BLaER1 treated with 17β-estradiol and CSF1 and Interleukin-3, amounts not matched to agents 10 nM and 100 nM (cell line): Measurements from ENCODE around the gene KCNE1.

Source experiments
- H3K27ac ChIP-seq, 11 experiments: shearing (Covaris generic); formaldehyde crosslinking; 2 replicates each; pipeline ENCODE4 v1.8.1; 2022
- H3K27me3 ChIP-seq, 11 experiments: shearing (Covaris generic); formaldehyde crosslinking; 2 replicates each; pipeline ENCODE4 v1.8.1; 2022
- H3K36me3 ChIP-seq, 11 experiments: shearing (Covaris generic); formaldehyde crosslinking; 2 replicates each; pipeline ENCODE4 v1.8.1; 2022
- H3K4me1 ChIP-seq, 10 experiments: shearing (Covaris generic); formaldehyde crosslinking; 2 replicates each; pipeline ENCODE4 v1.8.1; 2022
- H3K4me2 ChIP-seq, 11 experiments: shearing (Covaris generic); formaldehyde crosslinking; 2 replicates each; pipeline ENCODE4 v1.8.1; 2022
- H3K4me3 ChIP-seq, 10 experiments: shearing (Covaris generic); formaldehyde crosslinking; 2 replicates each; pipeline ENCODE4 v1.8.1; 2022
- H3K9ac ChIP-seq, 11 experiments: shearing (Covaris generic); formaldehyde crosslinking; 2 replicates each; pipeline ENCODE4 v1.8.1; 2022
- H3K9me3 ChIP-seq, 11 experiments: shearing (Covaris generic); formaldehyde crosslinking; replicated peaks in 1 of 11; 2 replicates each; pipeline ENCODE4 v1.8.1; 2022
- H4K20me1 ChIP-seq, 11 experiments: shearing (Covaris generic); formaldehyde crosslinking; 2 replicates each; pipeline ENCODE4 v1.8.1; 2022
- Cebpa-rat ChIP-seq, 11 experiments: shearing (Covaris generic); IDR thresholded peaks; 2 replicates each; pipeline ENCODE4 v1.8.1; 2022

KCNE1 gene

GRCh38 chr21:34543017-34543416, 31.0 kb upstream of the KCNE1 start:
- Histone ChIP-seq H3K9ac (no peak overlapping the region), H3K27ac (peak overlapping the region in 2 of 11 experiments; percentile 84 to 85; a peak in 1 of 22 replicates)
- TF ChIP-seq Cebpa-rat (IDR thresholded peaks at IDR 0.05): no peak

GRCh38 chr21:34540206-34540605, 28.2 kb upstream of the KCNE1 start:
- no peak overlapping the region for H3K4me3 ChIP-seq
- peaks cover 16 to 38% (median 21%) of the 10 kb centered on the region in 10 experiments for H3K4me1 ChIP-seq

More at GRCh38 chr21:34543017-34543416, 31.0 kb upstream of the KCNE1 start:
- Histone ChIP-seq H3K4me3 (no peak overlapping the region), H4K20me1 (no peaks in the 10 kb centered on the region), H3K36me3 (peaks cover 0 to 9% (median 0%) of the 10 kb centered on the region in 11 experiments; a peak in 4 of 22 replicates), H3K27me3 (no peaks in the 10 kb centered on the region), H3K9me3 (peaks cover 4 to 27% (median 16%) of the 10 kb centered on the region in 11 experiments; a peak in 21 of 22 replicates), H3K4me1 (peaks cover 25 to 48% (median 35%) of the 10 kb centered on the region in 10 experiments), H3K4me2 (peak overlapping the region in 3 of 11 experiments; percentile 83 to 90 (median 88); a peak in 3 of 22 replicates)

GRCh38 chr21:34537838-34538237, 25.8 kb upstream of the KCNE1 start:
- Histone ChIP-seq H3K9ac (no peak overlapping the region), H4K20me1 (no peaks in the 10 kb centered on the region), H3K27me3 (no peaks in the 10 kb centered on the region), H3K27ac (no peak overlapping the region), H3K36me3 (peaks cover 0 to 9% (median 0%) of the 10 kb centered on the region in 11 experiments; a peak in 4 of 22 replicates), H3K4me1 (peaks cover 13 to 26% (median 17%) of the 10 kb centered on the region in 10 experiments), H3K4me2 (no peak overlapping the region), H3K9me3 (peaks cover 0 to 16% (median 10%) of the 10 kb centered on the region in 11 experiments; a peak in 17 of 22 replicates), H3K4me3 (no peak overlapping the region)
- no peak for TF ChIP-seq Cebpa-rat (IDR thresholded peaks at IDR 0.05)

More at GRCh38 chr21:34540206-34540605, 28.2 kb upstream of the KCNE1 start:
- Histone ChIP-seq H3K4me2 (no peak overlapping the region), H4K20me1 (no peaks in the 10 kb centered on the region), H3K36me3 (peaks cover 0 to 9% (median 0%) of the 10 kb centered on the region in 11 experiments; a peak in 4 of 22 replicates), H3K9ac (no peak overlapping the region), H3K27me3 (no peaks in the 10 kb centered on the region), H3K27ac (no peak overlapping the region), H3K9me3 (peaks cover 4 to 27% (median 16%) of the 10 kb centered on the region in 11 experiments; a peak in 21 of 22 replicates)
- no peak for TF ChIP-seq Cebpa-rat (IDR thresholded peaks at IDR 0.05)

- H4K20me1 ChIP-seq: no peaks in the 10 kb centered on the region
- no peak overlapping the region for H3K4me2 ChIP-seq
- no peaks in the 10 kb centered on the region for H3K36me3 ChIP-seq
- H3K4me3 ChIP-seq: no peak overlapping the region
- peaks cover 13 to 26% (median 17%) of the 10 kb centered on the region in 10 experiments for H3K4me1 ChIP-seq
- no peaks in the 10 kb centered on the region for H3K27me3 ChIP-seq
- peaks cover 0 to 6% (median 0%) of the 10 kb centered on the region in 11 experiments; a peak in 5 of 22 replicates for H3K9me3 ChIP-seq
- no peak overlapping the region for H3K9ac ChIP-seq
- no peak overlapping the region for H3K27ac ChIP-seq
- no peak for TF ChIP-seq Cebpa-rat (IDR thresholded peaks at IDR 0.05)
These were observed 24.8 kb upstream of the KCNE1 start for GRCh38 chr21:34536820-34537219.

- Histone ChIP-seq H3K4me2 (no peak overlapping the region; a peak in 1 of 22 replicates), H3K4me3 (no peak overlapping the region), H4K20me1 (no peaks in the 10 kb centered on the region), H3K27ac (no peak overlapping the region), H3K36me3 (no peaks in the 10 kb centered on the region), H3K4me1 (peaks cover 13 to 26% (median 17%) of the 10 kb centered on the region in 10 experiments), H3K27me3 (no peaks in the 10 kb centered on the region), H3K9ac (no peak overlapping the region), H3K9me3 (peaks cover 0 to 6% (median 0%) of the 10 kb centered on the region in 11 experiments; a peak in 2 of 22 replicates)
- TF ChIP-seq Cebpa-rat (IDR thresholded peaks at IDR 0.05): no peak
These were observed 24.3 kb upstream of the KCNE1 start for GRCh38 chr21:34536311-34536710.

- no peak overlapping the region for H3K9ac ChIP-seq
- no peaks in the 10 kb centered on the region for H3K36me3 ChIP-seq
- H3K9me3 ChIP-seq: peaks cover 0 to 6% (median 0%) of the 10 kb centered on the region in 11 experiments; a peak in 1 of 22 replicates
- no peaks in the 10 kb centered on the region for H3K27me3 ChIP-seq
- H4K20me1 ChIP-seq: no peaks in the 10 kb centered on the region
- no peak overlapping the region for H3K4me3 ChIP-seq
- peaks cover 13 to 26% (median 17%) of the 10 kb centered on the region in 10 experiments for H3K4me1 ChIP-seq
- peak overlapping the region in 3 of 11 experiments; percentile 49 to 60 (median 53); a peak in 6 of 22 replicates for H3K4me2 ChIP-seq
- no peak for TF ChIP-seq Cebpa-rat (IDR thresholded peaks at IDR 0.05)
- no peak overlapping the region for H3K27ac ChIP-seq
These were observed 23.9 kb upstream of the KCNE1 start for GRCh38 chr21:34535886-34536285.

GRCh38 chr21:34534522-34534921, 22.5 kb upstream of the KCNE1 start:
- TF ChIP-seq Cebpa-rat (IDR thresholded peaks at IDR 0.05): no peak
- H3K9me3 ChIP-seq: peaks cover 0 to 6% (median 0%) of the 10 kb centered on the region in 11 experiments; a peak in 1 of 22 replicates
- no peaks in the 10 kb centered on the region for H3K27me3 ChIP-seq
- no peak overlapping the region; a peak in 2 of 22 replicates for H3K27ac ChIP-seq
- H3K4me1 ChIP-seq: peaks cover 13 to 26% (median 17%) of the 10 kb centered on the region in 10 experiments
- no peaks in the 10 kb centered on the region for H4K20me1 ChIP-seq
- H3K36me3 ChIP-seq: no peaks in the 10 kb centered on the region
- H3K4me3 ChIP-seq: no peak overlapping the region
- peak overlapping the region; percentile 16 to 66 (median 49); a peak in 20 of 22 replicates for H3K4me2 ChIP-seq
- H3K9ac ChIP-seq: no peak overlapping the region

GRCh38 chr21:34533938-34534337, 21.9 kb upstream of the KCNE1 start:
- no peak overlapping the region for H3K9ac ChIP-seq
- no peak overlapping the region for H3K27ac ChIP-seq
- H4K20me1 ChIP-seq: no peaks in the 10 kb centered on the region
- H3K4me1 ChIP-seq: peaks cover 13 to 26% (median 17%) of the 10 kb centered on the region in 10 experiments
- peaks cover 0 to 6% (median 0%) of the 10 kb centered on the region in 11 experiments; a peak in 1 of 22 replicates for H3K9me3 ChIP-seq
- H3K4me2 ChIP-seq: peak overlapping the region in 7 of 11 experiments; percentile 36 to 66 (median 53); a peak in 9 of 22 replicates
- no peaks in the 10 kb centered on the region for H3K36me3 ChIP-seq
- H3K27me3 ChIP-seq: no peaks in the 10 kb centered on the region
- H3K4me3 ChIP-seq: no peak overlapping the region
- TF ChIP-seq Cebpa-rat (IDR thresholded peaks at IDR 0.05): no peak

GRCh38 chr21:34531399-34531798, 19.4 kb upstream of the KCNE1 start:
- H3K36me3 ChIP-seq: no peaks in the 10 kb centered on the region
- peaks cover 0 to 8% (median 0%) of the 10 kb centered on the region in 11 experiments; a peak in 3 of 22 replicates for H3K9me3 ChIP-seq
- TF ChIP-seq Cebpa-rat (IDR thresholded peaks at IDR 0.05): no peak

More at GRCh38 chr21:34531399-34531798, 19.4 kb upstream of the KCNE1 start:
- H3K4me3 ChIP-seq: no peak overlapping the region
- no peak overlapping the region for H3K27ac ChIP-seq
- H3K4me2 ChIP-seq: no peak overlapping the region
- H3K27me3 ChIP-seq: no peaks in the 10 kb centered on the region
- H3K9ac ChIP-seq: no peak overlapping the region
- H3K4me1 ChIP-seq: peaks cover 21 to 37% (median 24%) of the 10 kb centered on the region in 10 experiments
- H4K20me1 ChIP-seq: no peaks in the 10 kb centered on the region; a peak in 1 of 22 replicates
